ENCODE data around the gene RFC5. TPM values are rescaled to one million over a fixed set of nuclear protein-coding genes. Genes with fewer than 3 reads are reported as not detected.

The RFC5 gene
- total and polyA plus RNA-seq, 2 of the 13 experiments (the other 11 are each of a cell fraction or from before 2014, with no cell fraction given): 16.8 to 51.4 TPM

DNA sequence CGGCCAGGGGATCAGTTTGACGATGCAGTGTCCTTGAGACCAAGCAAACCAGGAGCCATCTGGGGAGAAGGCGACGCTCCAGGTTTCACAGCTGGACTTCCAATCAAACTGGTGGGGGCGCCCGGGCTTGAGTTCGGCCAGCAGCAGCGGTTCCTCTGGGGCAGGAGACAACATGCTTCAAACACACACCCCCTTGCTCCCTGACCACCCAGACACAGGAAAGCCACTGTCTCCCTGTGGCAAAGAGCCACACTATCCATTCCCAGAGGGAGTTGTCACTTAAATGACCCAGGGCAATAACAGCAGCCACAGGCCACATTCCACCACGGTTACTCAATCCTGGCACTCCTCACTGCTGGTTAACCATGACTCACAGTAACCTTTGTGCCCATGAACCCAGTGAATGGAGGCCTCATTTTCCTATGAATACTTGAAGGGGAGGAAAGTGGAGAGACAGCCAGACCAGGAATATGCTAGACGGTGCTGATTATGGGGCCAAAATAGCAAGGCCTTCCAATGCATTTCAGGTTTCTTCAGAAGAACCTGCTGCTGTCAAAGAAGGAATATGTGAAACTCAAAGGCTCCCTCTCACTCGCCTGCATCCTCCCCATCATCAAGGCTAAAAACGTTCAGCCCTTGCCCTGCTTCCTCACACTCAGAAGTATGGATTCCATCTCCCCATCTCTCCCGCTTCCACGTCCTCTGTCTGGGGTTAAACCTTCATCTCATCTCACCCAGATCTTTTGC lies 36.0 kb downstream of the RFC5 start (continued):
- TF ChIP-seq, protein P1, sequence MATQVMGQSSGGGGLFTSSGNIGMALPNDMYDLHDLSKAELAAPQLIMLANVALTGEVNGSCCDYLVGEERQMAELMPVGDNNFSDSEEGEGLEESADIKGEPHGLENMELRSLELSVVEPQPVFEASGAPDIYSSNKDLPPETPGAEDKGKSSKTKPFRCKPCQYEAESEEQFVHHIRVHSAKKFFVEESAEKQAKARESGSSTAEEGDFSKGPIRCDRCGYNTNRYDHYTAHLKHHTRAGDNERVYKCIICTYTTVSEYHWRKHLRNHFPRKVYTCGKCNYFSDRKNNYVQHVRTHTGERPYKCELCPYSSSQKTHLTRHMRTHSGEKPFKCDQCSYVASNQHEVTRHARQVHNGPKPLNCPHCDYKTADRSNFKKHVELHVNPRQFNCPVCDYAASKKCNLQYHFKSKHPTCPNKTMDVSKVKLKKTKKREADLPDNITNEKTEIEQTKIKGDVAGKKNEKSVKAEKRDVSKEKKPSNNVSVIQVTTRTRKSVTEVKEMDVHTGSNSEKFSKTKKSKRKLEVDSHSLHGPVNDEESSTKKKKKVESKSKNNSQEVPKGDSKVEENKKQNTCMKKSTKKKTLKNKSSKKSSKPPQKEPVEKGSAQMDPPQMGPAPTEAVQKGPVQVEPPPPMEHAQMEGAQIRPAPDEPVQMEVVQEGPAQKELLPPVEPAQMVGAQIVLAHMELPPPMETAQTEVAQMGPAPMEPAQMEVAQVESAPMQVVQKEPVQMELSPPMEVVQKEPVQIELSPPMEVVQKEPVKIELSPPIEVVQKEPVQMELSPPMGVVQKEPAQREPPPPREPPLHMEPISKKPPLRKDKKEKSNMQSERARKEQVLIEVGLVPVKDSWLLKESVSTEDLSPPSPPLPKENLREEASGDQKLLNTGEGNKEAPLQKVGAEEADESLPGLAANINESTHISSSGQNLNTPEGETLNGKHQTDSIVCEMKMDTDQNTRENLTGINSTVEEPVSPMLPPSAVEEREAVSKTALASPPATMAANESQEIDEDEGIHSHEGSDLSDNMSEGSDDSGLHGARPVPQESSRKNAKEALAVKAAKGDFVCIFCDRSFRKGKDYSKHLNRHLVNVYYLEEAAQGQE (IDR thresholded peaks at IDR 0.05; ENCODE audit: borderline replicate concordance in 1 of 2, low read depth in 1 of 2, low read length in 2 of 2): no peak
- TF ChIP-seq SAP130 (CRISPR knock-in tag; IDR thresholded peaks at IDR 0.05; ENCODE audit: low read depth): peak; percentile 98
- TF ChIP-seq, protein P2, sequence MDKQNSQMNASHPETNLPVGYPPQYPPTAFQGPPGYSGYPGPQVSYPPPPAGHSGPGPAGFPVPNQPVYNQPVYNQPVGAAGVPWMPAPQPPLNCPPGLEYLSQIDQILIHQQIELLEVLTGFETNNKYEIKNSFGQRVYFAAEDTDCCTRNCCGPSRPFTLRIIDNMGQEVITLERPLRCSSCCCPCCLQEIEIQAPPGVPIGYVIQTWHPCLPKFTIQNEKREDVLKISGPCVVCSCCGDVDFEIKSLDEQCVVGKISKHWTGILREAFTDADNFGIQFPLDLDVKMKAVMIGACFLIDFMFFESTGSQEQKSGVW (CRISPR knock-in tag; IDR thresholded peaks at IDR 0.05; ENCODE audit: borderline replicate concordance): no peak
- TF ChIP-seq ZFP36L2 (CRISPR knock-in tag; IDR thresholded peaks at IDR 0.05): no peak; the same call in 1 of the 2 replicates
- TF ChIP-seq MBD4 (IDR thresholded peaks at IDR 0.05; ENCODE audit: borderline replicate concordance, low read length): no peak
- TF ChIP-seq REPIN1 (CRISPR knock-in tag; IDR thresholded peaks at IDR 0.05; ENCODE audit: borderline replicate concordance, low read depth): peak; percentile 87
- TF ChIP-seq ATAD3A (CRISPR knock-in tag; IDR thresholded peaks at IDR 0.05): no peak
- TF ChIP-seq ZNF264 (CRISPR knock-in tag; IDR thresholded peaks at IDR 0.05): peak; percentile 73; the same call in 1 of the 2 replicates
- no peak for TF ChIP-seq KLF12 (CRISPR knock-in tag; IDR thresholded peaks at IDR 0.05; ENCODE audit: borderline replicate concordance)
- no peak for TF ChIP-seq ZNF672 (CRISPR knock-in tag; IDR thresholded peaks at IDR 0.05)
- TF ChIP-seq, protein P3, sequence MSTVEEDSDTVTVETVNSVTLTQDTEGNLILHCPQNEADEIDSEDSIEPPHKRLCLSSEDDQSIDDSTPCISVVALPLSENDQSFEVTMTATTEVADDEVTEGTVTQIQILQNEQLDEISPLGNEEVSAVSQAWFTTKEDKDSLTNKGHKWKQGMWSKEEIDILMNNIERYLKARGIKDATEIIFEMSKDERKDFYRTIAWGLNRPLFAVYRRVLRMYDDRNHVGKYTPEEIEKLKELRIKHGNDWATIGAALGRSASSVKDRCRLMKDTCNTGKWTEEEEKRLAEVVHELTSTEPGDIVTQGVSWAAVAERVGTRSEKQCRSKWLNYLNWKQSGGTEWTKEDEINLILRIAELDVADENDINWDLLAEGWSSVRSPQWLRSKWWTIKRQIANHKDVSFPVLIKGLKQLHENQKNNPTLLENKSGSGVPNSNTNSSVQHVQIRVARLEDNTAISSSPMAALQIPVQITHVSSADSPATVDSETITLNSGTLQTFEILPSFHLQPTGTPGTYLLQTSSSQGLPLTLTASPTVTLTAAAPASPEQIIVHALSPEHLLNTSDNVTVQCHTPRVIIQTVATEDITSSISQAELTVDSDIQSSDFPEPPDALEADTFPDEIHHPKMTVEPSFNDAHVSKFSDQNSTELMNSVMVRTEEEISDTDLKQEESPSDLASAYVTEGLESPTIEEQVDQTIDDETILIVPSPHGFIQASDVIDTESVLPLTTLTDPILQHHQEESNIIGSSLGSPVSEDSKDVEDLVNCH (CRISPR knock-in tag; IDR thresholded peaks at IDR 0.05): no peak
- TF ChIP-seq ZEB1 (IDR thresholded peaks at IDR 0.05; ENCODE audit: insufficient replicate concordance, low read depth): no peak
- no peak for TF ChIP-seq MED8 (CRISPR knock-in tag; IDR thresholded peaks at IDR 0.05; ENCODE audit: insufficient replicate concordance)
- TF ChIP-seq ZKSCAN5 (CRISPR knock-in tag; IDR thresholded peaks at IDR 0.05): no peak
- no peak for TF ChIP-seq CAMTA2 (CRISPR knock-in tag; IDR thresholded peaks at IDR 0.05; ENCODE audit: borderline replicate concordance)
- no peak for TF ChIP-seq ZNF367 (CRISPR knock-in tag; IDR thresholded peaks at IDR 0.05; ENCODE audit: borderline replicate concordance)
- TF ChIP-seq SP2 (CRISPR knock-in tag; IDR thresholded peaks at IDR 0.05): no peak
- peak; percentile 96 for TF ChIP-seq PPARG (CRISPR knock-in tag; conservative IDR thresholded peaks at IDR 0.05)
- TF ChIP-seq CC2D1A (CRISPR knock-in tag; IDR thresholded peaks at IDR 0.05): no peak
- no peak for TF ChIP-seq BRCA1 (CRISPR knock-in tag; IDR thresholded peaks at IDR 0.05)
- TF ChIP-seq SNAPC2 (CRISPR knock-in tag; IDR thresholded peaks at IDR 0.05): peak; percentile 78; the same call in 1 of the 2 replicates
- TF ChIP-seq RORA (CRISPR knock-in tag; IDR thresholded peaks at IDR 0.05): no peak
